Stimulated activated CD8-positive, alpha-beta memory T cell treated with anti-CD3 and anti-CD28 coated beads, Interleukin-2, amount 100 ng/mL, for 1 hour (primary cell): Measurements from ENCODE around the gene RABGGTB.
"Not testable (repeated sequence)": the region's sequence is repeated elsewhere in the genome, so short reads cannot be mapped to it uniquely, and the experiment has no call there.

ENCODE experiments used
- DNase-seq, 2 donors: peaks; one replicate each; pipeline ENCODE4 v3.0.0-alpha.2; 2020; ENCODE audit warnings: low read depth in 2 of 2

The RABGGTB gene

DNA sequence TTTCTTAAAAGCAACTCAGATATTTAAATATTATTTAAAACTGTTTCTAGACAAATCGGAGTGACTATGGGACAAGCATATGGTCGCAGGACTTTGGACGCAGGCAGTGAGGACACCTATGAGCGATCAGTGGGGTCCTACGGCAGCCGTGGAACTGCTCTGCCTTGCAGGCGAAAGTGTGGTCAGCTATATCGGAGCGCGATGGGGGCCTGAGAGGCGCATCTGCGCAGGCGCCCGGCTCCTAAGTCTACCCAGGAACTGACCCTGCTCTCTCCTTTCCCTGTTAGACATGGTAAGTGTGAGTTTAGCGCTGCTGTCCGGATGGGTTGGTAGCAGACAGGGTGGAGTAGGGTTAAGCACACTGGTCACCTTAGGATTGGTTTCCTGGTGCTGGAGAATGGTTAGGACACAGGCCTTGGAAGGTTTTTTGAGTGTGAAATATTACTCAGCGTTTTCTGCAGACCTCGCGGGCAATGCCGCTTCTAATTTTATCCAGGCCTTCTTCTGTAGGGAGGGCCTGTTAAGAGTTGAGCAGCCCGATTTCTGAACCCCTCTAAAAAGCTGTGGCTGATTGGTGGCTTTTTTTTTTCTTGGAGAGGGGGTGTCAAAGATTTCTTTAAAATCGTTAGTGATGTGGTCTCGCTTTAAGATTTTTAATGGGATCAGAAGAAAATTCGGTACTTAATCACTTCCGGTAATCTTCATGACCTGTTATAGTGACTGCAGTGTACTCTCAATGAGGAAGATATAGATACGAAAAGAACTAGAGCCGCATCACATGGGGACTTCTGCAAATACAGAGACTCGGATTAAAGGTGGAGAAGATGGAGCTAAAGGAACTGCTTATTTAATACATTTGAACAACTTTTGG, at the start of gene RABGGTB:
TSS of gene RABGGTB (plus strand) at position 274 of the 871 bp plus-strand sequence. CDS start at position 290, 16 bp downstream.
- peak; percentile 85 to 87 for DNase-seq

DNA sequence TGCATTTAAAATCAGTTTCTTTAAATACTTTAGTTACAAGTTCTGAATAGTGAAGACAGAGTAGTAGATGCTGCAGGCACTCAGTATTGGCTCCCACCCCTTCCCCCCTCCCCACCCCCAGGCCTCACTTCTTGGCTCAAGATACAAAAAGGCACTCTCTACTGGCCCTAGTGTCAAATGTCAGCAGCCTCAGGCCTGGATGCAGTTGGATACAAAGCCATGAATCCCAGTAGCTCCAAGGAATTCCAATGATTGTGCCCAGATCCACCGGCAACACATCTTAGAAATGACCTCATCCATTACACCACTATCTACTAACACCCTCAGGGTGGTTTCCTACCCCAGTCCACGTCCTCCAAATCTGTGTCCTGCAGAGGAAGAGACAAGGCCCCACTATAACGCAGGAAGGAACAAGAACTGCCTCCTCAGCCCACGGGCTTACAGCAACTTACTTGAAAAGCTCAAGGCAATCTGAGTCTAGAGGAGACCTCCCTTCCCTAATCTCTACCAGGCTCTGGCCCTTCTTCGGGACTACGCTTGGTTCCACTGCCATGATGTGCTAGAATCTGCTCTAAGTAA, 43.9 kb upstream of the RABGGTB start:
- no peak for DNase-seq

GRCh38 chr1:75745276-75745675, 40.8 kb upstream of the RABGGTB start:
- no peak for DNase-seq

DNA sequence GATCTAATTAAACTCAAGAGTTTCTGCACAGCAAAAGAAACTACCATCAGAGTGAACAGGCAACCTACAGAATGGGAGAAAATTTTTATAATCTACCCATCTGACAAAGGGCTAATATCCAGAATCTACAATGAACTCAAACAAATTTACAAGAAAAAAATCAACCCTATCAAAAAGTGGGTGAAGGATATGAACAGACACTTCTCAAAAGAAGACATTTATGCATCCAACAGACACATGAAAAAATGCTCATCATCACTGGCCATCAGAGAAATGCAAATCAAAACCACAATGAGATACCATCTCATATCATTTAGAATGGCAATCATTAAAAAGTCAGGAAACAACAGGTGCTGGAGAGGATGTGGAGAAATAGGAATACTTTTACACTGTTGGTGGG, 28.8 kb upstream of the RABGGTB start:
- not testable (repeated sequence) for DNase-seq

DNA sequence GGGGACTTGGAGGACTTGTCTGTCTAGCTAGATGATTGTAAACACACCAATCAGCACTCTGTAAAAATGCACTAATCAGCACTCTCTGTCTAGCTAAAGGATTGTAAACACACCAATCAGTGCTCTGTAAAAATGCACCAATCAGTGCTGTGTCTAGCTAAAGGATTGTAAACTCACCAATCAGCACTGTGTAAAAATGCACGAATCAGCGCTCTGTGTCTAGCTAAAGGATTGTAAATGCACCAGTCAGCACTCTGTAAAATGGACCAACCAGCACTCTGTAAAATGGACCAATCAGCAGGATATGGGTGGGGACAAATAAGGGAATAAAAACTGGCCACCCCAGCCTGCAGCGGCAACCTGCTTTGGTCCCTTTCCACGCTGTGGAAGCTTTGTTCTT, 27.5 kb upstream of the RABGGTB start:
- not testable (repeated sequence) for DNase-seq

- no peak for DNase-seq
Measured at GRCh38 chr1:75764057-75764655, 21.9 kb upstream of the RABGGTB start.

DNA sequence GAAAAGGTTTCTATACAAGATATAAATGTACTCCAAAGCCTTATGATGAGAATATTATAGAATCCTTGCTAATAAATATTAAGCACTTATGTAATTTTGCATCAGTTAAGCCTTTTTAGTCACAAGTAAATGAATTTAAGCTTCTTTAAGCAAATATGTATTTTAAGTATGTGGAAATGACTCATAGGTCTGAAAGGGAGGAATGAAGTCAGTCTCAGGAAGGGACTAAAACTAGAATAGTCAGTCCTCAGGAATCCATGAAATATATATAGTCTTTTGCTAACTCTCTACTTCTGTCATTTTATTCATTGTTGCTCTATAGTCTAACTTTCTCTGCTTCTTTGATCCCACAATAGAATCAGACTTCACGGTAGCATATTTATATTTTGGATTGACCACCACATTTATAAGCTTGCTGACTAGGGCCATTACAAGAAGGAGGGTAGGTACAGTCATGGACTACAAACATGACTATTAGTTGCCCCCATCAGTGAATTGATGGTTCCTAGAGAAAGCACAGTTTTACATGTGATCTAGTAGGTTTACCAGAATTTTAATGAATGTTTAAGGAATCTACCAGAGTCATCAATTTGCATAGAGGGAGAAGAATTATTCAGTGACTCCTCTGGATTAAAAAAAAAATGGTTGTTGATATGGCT, 20.2 kb upstream of the RABGGTB start:
- no peak for DNase-seq

GRCh38 chr1:75768016-75768415, 18.0 kb upstream of the RABGGTB start:
- DNase-seq, result no peak

GRCh38 chr1:75770761-75771160, 15.3 kb upstream of the RABGGTB start:
- DNase-seq, result no peak

- DNase-seq, result no peak
Measured at GRCh38 chr1:75771978-75772377, 14.1 kb upstream of the RABGGTB start.

- not testable (repeated sequence) for DNase-seq
Measured at GRCh38 chr1:75777812-75778211, 8.2 kb upstream of the RABGGTB start.

- DNase-seq, result not testable (repeated sequence)
Measured at GRCh38 chr1:75778694-75779093, 7.4 kb upstream of the RABGGTB start.

- DNase-seq, result not testable (repeated sequence)
Measured at GRCh38 chr1:75780183-75780582, 5.9 kb upstream of the RABGGTB start.

DNA sequence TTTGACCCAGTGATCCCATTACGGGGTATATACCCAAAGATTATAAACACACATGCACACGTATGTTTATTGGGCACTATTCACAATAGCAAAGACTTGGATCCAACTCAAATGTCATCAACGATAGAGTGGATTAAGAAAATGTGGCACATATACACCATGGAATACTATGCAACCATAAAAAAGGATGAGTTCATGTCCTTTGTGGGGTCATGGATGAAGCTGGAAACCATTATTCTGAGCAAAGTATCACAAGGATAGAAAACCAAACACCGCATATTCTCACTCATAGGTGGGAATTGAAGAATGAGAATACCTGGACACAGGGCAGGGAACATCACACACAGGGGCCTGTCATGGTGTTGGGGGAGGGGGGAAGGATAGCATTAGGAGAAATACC, 2.1 kb upstream of the RABGGTB start:
- not testable (repeated sequence) for DNase-seq

GRCh38 chr1:75785320-75785982, 605 bp upstream of the RABGGTB start:
- DNase-seq, result no peak

GRCh38 chr1:75786901-75787493, 941 bp downstream of the RABGGTB start:
- DNase-seq, result no peak

- no peak for DNase-seq
Measured at GRCh38 chr1:75787524-75787923, 1.5 kb downstream of the RABGGTB start.

DNA sequence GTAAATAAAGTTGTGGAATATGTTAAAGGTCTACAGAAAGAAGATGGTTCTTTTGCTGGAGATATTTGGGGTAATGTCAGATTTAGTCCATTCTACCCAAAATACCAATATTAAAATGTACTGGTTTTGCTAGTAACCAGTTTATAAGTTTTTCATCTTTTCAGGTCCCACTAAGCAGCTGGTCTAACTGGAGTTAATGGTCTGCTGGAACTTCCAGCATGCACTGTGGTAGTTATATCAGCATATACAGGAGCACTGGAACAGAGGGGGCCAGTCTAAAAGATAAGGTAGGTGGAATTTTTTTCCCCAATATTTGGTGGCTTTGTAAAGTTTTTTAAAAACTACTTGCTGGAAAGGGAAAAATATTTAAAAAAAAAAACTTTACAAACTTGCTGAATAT, 3.9 kb downstream of the RABGGTB start:
- no peak for DNase-seq

DNA sequence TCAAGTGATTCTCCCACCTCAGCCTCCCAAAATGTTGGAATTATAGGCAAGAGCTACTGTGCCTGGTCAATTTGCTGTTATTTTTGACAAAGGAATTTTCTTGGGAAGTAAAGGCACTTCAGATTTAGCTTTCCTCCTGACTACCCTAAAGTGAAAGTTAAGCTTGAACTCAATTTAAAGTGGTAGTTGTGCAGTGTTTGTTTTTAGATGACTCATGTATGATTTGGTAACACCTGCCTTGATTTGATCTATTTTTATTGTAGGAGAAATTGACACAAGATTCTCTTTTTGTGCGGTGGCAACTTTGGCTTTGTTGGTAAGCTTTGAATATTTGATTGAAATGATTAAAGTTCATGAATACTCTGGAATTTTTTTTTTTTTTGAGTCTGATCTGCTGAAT, 5.0 kb downstream of the RABGGTB start:
- no peak for DNase-seq

DNA sequence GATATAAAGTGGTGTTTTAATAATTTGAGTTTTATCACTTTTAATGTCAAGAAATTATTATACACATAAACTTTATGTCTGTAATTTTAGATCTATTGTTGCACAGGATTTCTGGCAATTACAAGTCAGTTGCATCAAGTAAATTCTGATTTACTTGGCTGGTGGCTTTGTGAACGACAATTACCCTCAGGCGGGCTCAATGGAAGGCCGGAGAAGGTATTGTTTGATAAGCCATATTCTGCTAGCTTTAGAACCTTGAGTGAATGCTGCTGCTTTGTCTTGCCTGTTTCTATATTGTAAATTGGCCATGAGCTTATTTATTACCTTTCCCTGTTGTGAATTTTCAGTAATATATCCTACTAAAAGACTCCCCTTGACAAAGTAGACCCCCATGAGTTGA, 6.0 kb downstream of the RABGGTB start:
- no peak for DNase-seq

GRCh38 chr1:75794382-75794781, 8.3 kb downstream of the RABGGTB start:
- DNase-seq, result no peak
